ENCODE measurements around the gene WWTR1.

DNA sequence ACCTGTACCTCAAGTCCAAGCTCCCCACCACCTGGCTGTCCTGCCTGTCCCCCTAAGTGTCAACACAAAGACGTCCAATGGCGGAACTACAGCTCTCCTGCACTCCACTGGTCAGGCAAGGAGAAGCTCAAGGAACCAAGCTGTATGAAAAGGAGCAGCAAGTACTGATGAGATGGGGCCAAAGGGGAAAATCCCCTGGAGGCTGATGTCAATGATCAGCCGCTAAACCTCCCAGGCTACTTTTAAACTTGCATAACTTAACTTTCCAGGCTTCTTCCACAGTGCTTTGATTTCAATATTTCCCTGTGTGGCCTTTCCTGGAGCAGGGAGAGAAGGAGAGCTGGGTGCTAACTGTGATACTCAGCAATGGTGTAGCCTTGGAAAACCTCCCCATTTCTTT is 148.3 kb downstream of the WWTR1 start:
- TF ChIP-seq, protein P1, sequence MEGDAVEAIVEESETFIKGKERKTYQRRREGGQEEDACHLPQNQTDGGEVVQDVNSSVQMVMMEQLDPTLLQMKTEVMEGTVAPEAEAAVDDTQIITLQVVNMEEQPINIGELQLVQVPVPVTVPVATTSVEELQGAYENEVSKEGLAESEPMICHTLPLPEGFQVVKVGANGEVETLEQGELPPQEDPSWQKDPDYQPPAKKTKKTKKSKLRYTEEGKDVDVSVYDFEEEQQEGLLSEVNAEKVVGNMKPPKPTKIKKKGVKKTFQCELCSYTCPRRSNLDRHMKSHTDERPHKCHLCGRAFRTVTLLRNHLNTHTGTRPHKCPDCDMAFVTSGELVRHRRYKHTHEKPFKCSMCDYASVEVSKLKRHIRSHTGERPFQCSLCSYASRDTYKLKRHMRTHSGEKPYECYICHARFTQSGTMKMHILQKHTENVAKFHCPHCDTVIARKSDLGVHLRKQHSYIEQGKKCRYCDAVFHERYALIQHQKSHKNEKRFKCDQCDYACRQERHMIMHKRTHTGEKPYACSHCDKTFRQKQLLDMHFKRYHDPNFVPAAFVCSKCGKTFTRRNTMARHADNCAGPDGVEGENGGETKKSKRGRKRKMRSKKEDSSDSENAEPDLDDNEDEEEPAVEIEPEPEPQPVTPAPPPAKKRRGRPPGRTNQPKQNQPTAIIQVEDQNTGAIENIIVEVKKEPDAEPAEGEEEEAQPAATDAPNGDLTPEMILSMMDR (optimal IDR thresholded peaks at IDR 0.05 in 1 of 3, IDR thresholded peaks at IDR 0.05 in 1 of 3, conservative IDR thresholded peaks at IDR 0.05 in 1 of 3; ENCODE audit: extremely low read depth in 1 of 3, insufficient read depth in 2 of 3, low read length in 3 of 3) = no peak
- TF ChIP-seq EZH2 (IDR thresholded peaks at IDR 0.05; ENCODE audit: low read length) = no peak
